Measurements from ENCODE around the gene VWA1. TPM values are rescaled to one million over a fixed set of nuclear protein-coding genes. Genes with fewer than 3 reads are reported as not detected.

VWA1 gene
- total RNA-seq, 3 donors from 2014 or later = 13.0 to 44.8 (median 35.7) TPM

- DNase-seq (ENCODE audit: low spot score in 2 of 2) = peak; percentile 94
- H3K9me3 ChIP-seq = no peaks in the 10 kb centered on the region
- peak overlapping the region in 2 of 3 donors; percentile 63 to 86 for H3K4me3 ChIP-seq
- H3K27ac ChIP-seq = peak overlapping the region; percentile 95 to 99
- no peaks in the 10 kb centered on the region for H3K36me3 ChIP-seq
- peaks cover 43 to 68% of the 10 kb centered on the region in 2 donors for H3K4me1 ChIP-seq
- intact Hi-C loops (cut with DNase I; ENCODE audit: low total_unique reads) = no loop called here
- TF ChIP-seq POLR2A (IDR thresholded peaks at IDR 0.05) (peak; percentile 9), CTCF (IDR thresholded peaks at IDR 0.05) (no peak), POLR2AphosphoS5 (IDR thresholded peaks at IDR 0.05) (peak; percentile 69 to 90 (median 83))
- H3K27me3 ChIP-seq = no peaks in the 10 kb centered on the region
Measured at GRCh38 chr1:1432951-1433803, 2.3 kb upstream of the VWA1 start.

GRCh38 chr1:1433804-1434130 is 1.7 kb upstream of the VWA1 start:
- H3K4me1 ChIP-seq = peaks cover 43 to 70% of the 10 kb centered on the region in 2 donors
- peak overlapping the region in 2 of 3 donors; percentile 63 to 86 for H3K4me3 ChIP-seq
- peak in 1 of 2 donors; percentile 58 for DNase-seq (ENCODE audit: low spot score in 2 of 2)
- H3K36me3 ChIP-seq = no peaks in the 10 kb centered on the region
- H3K27me3 ChIP-seq = no peaks in the 10 kb centered on the region
- peak overlapping the region; percentile 95 to 99 for H3K27ac ChIP-seq
- TF ChIP-seq POLR2A (IDR thresholded peaks at IDR 0.05) (no peak), POLR2AphosphoS5 (IDR thresholded peaks at IDR 0.05) (peak in 1 of 3 donors; percentile 11), CTCF (IDR thresholded peaks at IDR 0.05) (no peak)
- no peaks in the 10 kb centered on the region for H3K9me3 ChIP-seq
- intact Hi-C loops (cut with DNase I; ENCODE audit: low total_unique reads) = no loop called here

- Histone ChIP-seq H3K4me1 (peaks cover 43 to 69% of the 10 kb centered on the region in 2 donors), H3K9me3 (no peaks in the 10 kb centered on the region), H3K27me3 (no peaks in the 10 kb centered on the region), H3K36me3 (no peaks in the 10 kb centered on the region), H3K27ac (peak overlapping the region; percentile 95 to 99), H3K4me3 (peak overlapping the region in 2 of 3 donors; percentile 63 to 86)
- intact Hi-C loops (cut with DNase I; ENCODE audit: low total_unique reads) = no loop called here
- peak; percentile 78 to 89 for DNase-seq (ENCODE audit: low spot score in 2 of 2)
- TF ChIP-seq POLR2AphosphoS5 (IDR thresholded peaks at IDR 0.05) (no peak), CTCF (IDR thresholded peaks at IDR 0.05) (no peak), POLR2A (IDR thresholded peaks at IDR 0.05) (no peak)
Measured at GRCh38 chr1:1434131-1434823, 1.2 kb upstream of the VWA1 start.

- Histone ChIP-seq H3K9me3 (no peaks in the 10 kb centered on the region), H3K4me1 (peaks cover 43 to 64% of the 10 kb centered on the region in 2 donors), H3K27me3 (no peaks in the 10 kb centered on the region), H3K36me3 (no peaks in the 10 kb centered on the region), H3K4me3 (peak overlapping the region; percentile 48 to 86 (median 63)), H3K27ac (peak overlapping the region; percentile 95 to 99)
- TF ChIP-seq CTCF (IDR thresholded peaks at IDR 0.05) (no peak), POLR2AphosphoS5 (IDR thresholded peaks at IDR 0.05) (no peak), POLR2A (IDR thresholded peaks at IDR 0.05) (no peak)
- no peak for DNase-seq (ENCODE audit: low spot score in 2 of 2)
- intact Hi-C loops (cut with DNase I; ENCODE audit: low total_unique reads) = no loop called here
Measured at GRCh38 chr1:1434824-1435105, 725 bp upstream of the VWA1 start.

All from breast epithelium (tissue), 4 donors.